CMK (cell line): ENCODE results near the gene SRPK3.
"Not testable (repeated sequence)": the region's sequence is repeated elsewhere in the genome, so short reads cannot be mapped to it uniquely, and the experiment has no call there.

Source experiments
- DNase-seq: peaks from one replicate; pipeline ENCODE4 v3.0.0-alpha.2; 2010; ENCODE audit warnings: low read depth

Gene SRPK3

GRCh38 chrX:153807976-153808375, 27.1 kb downstream of the SRPK3 start:
- no peak for DNase-seq

DNA sequence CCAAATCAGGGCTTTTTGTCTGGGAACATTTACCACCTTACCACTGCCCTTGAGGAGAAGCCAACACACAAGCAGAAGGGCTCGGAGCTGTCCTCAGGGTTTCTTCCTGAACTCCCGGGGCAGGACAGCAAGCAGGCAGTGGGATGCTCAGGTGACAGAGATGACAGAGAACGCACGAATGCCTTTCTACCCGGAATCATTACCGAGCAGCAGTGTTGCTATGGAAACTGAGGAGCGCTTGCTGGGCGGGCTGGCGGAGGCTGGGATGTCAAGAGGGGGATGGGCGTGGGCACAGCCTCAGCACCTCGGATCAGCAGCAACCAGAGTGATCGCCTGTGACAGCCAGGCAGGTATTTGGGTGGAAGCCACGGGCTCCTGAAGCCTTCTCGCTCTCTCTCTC, 31.4 kb downstream of the SRPK3 start:
- no peak for DNase-seq

DNA sequence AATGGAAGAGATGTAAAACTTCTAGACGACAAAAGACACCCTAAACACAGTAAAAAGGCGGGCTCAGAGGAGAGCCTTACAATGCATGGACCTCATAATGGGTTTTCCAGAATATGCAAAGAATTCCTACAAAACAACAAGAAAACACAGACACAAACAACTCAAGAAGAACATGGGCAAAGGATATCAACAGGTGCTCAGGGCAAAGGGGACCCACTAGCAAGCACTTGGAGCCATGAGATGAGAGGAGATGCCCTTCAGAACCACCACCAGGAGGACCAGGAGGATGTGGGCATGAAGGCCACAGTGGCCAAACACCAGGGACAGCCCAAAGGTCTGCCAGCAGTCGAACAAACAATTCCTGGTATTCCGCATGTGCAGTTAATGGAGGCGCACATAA, 32.3 kb downstream of the SRPK3 start:
- no peak for DNase-seq

DNA sequence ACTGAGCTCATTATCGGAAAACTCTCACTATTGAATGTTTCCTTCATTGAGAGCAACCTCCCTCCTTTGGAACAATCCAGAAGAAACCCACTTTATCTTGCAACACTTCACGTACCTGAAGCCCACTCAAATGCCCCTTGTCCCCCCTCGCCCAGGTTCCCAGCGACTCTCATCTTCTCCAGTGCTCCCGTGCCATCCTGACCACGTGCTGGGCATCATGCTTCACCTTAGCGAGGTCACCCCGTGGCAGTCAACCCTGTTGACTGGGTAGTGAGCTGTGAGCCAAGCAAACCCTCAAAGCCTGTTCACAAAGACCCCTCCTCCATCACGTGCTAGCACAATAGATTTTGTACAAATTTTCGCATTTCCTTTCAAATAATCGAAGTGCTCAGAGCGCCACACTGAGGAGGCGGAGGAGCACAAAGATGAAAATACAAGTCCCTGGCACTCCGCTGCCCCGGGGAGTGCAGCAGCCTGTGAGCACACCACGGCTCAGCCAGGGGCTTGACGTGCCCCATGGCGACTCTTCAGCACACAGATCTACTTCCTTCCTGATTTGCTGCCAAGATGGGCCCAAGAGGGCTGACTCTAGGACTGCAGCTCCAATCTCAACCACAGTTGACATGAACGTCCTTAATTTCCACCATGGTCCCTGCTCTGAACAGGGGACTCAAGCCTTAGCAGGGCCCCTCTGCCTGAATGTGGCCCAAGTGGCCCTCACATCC, 33.9 kb downstream of the SRPK3 start:
- DNase-seq: no peak

DNA sequence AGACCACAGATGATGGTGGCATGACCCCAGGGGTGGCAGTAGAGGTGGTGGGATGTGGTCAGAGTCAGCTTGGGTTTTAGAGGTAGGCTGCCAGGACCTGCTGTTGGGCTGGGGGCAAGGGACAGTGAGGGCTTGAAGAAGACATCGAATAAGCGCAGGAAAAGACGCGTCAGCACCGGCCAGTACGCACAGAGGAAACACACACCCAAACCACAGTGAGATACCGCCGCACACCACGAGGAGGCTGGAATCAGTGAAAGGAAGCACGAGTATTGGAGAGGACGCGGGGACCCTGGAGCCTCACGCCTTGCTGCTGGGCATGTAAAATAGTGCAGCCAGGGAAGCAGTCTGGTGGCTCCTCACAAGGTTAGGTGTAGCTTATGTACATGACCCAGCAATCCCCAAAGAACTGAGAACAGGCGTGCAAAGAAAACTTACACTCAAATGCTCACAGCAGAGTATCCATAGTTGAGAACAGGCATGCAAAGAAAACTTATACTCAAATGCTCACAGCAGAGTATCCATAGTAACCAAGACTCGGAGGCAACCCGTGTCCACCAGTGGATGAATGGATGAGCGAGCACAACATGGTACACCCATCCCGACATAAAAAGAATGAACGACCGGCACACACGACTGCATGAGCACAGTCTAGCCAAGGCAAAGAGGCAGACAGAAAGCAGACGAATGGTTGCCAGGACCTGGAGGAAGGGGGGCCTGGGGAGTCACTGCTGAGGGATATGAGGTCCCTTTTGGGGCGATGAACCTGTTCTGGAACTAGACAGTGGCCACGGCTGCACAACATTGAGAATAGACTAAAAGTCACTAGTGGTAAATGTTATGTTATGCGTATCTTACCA, 36.2 kb downstream of the SRPK3 start:
- no peak for DNase-seq

DNA sequence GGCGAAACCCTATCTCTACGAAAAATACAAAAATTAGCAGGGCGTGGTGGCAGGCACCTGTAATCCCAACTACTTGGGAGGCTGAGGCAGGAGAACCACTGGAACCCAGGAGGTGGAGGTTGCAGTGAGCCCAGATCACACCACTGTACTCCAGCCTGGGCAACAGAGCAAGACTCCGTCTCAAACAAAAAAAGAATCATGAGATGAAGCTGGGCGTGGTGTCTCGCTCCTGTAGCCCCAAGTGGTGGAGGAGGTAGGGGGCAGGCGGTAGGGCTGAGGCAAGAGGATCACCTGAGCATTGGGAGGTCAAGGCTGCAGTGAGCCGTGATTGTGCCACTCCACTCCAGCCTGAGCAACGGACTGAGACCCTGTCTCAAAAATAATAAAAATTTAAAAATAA, 37.2 kb downstream of the SRPK3 start:
- DNase-seq: not testable (repeated sequence)

- DNase-seq: no peak
These were observed 37.9 kb downstream of the SRPK3 start for GRCh38 chrX:153818571-153819383.

DNA sequence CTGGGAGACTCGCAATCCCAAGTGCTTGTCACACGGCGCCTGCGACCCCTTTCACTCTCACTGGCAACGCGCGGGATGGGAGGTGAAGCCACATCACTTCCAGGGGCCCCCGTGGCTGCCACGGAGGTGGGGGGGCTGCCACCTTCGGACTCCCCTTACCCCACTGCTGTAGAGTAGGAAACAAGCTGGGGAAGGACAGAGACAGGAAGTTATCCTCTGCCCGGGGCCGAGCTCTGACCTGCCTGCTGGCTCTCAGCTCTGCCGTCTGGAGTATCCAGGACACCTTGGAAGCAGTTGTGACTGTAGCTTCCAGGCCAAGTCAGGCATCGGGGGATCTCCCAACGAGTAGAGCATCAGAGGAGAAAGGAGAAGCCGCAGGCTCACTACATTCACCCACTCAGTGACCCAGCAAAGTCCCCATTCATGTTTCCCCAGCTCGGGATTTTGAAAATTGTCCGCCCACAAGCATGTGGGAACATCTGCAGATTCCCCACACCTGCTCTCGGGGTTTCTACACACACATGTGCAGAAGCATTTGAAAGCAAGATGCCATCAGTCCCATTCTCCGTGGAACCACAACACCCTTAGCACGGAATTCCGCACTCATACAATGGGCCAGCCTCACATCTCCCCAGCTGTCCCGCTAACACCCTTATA, 38.7 kb downstream of the SRPK3 start:
- DNase-seq: no peak

- DNase-seq: no peak
These were observed 39.8 kb downstream of the SRPK3 start for GRCh38 chrX:153820601-153821000.

- DNase-seq: no peak
These were observed 40.2 kb downstream of the SRPK3 start for GRCh38 chrX:153821066-153821465.

GRCh38 chrX:153824348-153824747, 43.5 kb downstream of the SRPK3 start:
- no peak for DNase-seq

- DNase-seq: no peak
These were observed 44.2 kb downstream of the SRPK3 start for GRCh38 chrX:153825042-153825441.

- DNase-seq: no peak
These were observed 46.2 kb downstream of the SRPK3 start for GRCh38 chrX:153827016-153827415.

- DNase-seq: no peak
These were observed 47.1 kb downstream of the SRPK3 start for GRCh38 chrX:153827903-153828302.

GRCh38 chrX:153828308-153828707, 47.5 kb downstream of the SRPK3 start:
- DNase-seq: no peak

GRCh38 chrX:153828723-153829548, 48.1 kb downstream of the SRPK3 start:
- DNase-seq: no peak

- DNase-seq: no peak
These were observed 48.6 kb downstream of the SRPK3 start for GRCh38 chrX:153829549-153829798.

- no peak for DNase-seq
These were observed 49.2 kb downstream of the SRPK3 start, which contains the start of gene PDZD4 for GRCh38 chrX:153829799-153830639. Gene PDZD4 (minus strand): TSS chrX:153830544. CDS start chrX:153830298, 246 bp downstream.

GRCh38 chrX:153830640-153831428, 50.0 kb downstream of the SRPK3 start:
- DNase-seq: no peak
